Renal cortical epithelial cell (primary cell): ENCODE measurements around the gene TSPAN11. TPM values are rescaled to one million over a fixed set of nuclear protein-coding genes. Genes with fewer than 3 reads are reported as not detected.
A peak's percentile ranks its signal among the peaks of the same experiment; 100 is the strongest.
"Not testable (repeated sequence)": the region's sequence is repeated elsewhere in the genome, so short reads cannot be mapped to it uniquely, and the experiment has no call there.

Experiments
- DNase-seq: peaks from one replicate; pipeline ENCODE4 v3.0.0-alpha.2; 2011; ENCODE audit warnings: low read depth
- total RNA-seq: library from RNA; depleted of rRNA; stranded (reverse); fragments of >200 nt; gene quantifications from 2 replicates; pipeline ENCODE4 v1.2.3, GENCODE V29; 2014

Gene TSPAN11
- total RNA-seq, 1 donor from 2014 or later: 1.0 TPM

- DNase-seq: no peak
Observed at GRCh38 chr12:31019561-31019960, 93.0 kb downstream of the TSPAN11 start.

DNA sequence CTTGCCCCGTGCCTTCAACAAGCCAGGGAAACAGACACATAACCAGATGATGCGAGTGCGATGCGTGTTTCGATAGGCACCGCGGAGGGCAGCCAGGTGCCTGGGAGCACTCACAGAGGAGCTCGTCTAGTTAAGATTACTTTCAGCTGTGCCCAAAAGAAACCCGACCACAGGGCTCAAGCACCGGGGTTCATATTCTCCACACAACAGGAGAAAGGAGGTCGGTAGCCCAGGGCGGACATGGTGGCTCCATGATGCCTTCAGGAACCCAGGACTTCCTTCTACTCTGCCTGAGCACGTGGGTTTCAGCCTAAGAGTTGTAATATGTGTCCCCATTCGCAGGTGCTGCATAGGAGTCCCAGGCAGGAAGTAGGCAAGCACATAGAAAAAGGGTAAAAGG lies 93.4 kb downstream of the TSPAN11 start:
- DNase-seq: no peak

- no peak for DNase-seq
Observed at GRCh38 chr12:31020385-31021166, 94.0 kb downstream of the TSPAN11 start.

DNA sequence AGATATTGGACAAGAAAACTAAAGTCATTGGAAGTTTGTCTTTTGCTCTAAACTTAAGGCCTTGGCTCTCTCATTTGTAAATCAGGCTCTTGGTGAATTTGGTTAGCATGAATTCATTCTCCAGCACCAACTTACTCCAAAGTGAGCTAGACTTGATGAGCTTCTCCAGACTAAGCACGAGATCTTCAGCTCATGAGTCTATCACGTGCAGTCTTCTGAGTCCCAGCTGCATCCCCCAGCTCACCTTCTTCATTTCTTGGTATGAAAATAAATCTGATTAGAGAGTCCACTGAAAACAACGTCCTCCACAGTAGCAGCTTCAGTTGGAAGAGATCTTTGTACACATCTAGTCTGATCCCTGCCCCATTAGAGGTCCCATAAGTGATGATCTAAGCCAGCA lies 94.6 kb downstream of the TSPAN11 start:
- DNase-seq: no peak

DNA sequence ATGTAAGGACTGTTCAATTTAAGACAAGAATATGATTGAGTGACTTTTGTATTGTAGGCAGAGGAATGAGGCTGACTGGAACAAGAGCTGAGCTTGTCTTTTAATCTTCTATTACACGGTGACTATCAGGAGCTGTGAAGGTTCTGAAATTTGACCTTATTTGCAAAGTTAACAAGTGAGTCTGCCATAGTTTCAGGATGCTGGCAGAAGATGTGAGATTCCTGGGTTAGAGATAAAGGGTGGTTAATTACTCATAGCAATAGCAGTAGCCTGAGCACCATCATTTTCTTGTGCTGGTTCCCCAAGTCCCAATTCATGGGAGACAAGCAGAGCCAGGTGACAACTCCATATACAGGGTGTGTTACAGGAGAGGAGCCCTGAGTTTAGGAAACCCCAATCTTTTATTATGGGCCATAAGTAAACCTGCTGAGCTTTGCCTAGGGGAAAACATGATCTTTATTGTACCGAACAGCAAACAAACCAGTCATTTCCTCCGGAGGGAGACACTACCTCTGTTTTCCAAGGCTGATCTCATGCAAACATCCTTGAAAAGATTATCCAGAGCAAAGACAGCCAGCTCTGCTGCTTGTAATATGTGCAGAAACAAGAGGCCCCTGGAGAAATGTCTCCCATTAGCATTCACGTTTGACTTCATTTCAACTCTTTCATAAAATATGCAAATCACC lies 95.4 kb downstream of the TSPAN11 start:
- DNase-seq: peak; percentile 27

GRCh38 chr12:31023271-31023724 lies 96.8 kb downstream of the TSPAN11 start:
- DNase-seq: no peak

DNA sequence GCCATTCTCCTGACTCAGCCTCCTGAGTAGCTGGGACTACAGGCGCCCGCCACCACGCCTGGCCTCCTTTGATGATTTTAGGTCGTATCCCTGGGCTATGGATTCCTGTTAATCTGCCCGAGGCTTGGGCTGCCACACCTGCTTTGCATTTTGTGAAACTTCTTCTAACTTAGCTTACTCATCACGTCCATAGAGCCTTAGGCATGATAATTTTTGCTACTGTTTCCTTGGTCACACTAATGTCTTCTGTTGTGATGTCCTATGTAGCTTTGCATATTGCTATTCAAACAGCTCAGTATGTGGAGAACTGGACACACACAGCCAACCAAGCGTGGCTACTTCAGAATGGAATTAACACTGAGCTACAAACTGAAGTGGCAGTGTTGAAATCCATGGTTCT lies 99.7 kb downstream of the TSPAN11 start:
- peak; percentile 48 for DNase-seq

GRCh38 chr12:31027006-31027405 lies 100.5 kb downstream of the TSPAN11 start:
- DNase-seq: not testable (repeated sequence)

DNA sequence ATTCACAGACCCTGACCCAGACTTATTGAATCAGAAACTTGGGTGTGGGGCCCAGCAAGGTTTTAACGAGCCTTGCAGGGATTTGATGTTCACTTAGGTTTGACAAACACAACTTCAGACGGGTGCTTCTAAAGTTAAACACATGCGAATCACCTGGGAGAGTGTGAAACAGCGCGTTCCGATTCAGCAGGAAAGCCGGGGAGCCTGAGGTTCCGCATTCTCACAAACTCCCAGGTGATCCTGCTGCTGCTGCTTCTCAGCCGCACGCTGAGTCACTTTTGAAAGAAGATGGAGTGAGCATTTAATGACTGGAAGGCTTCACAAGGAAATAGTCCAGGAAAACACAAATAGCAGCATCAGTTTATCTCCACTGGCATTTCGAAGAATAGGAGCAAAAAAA lies 102.9 kb downstream of the TSPAN11 start:
- DNase-seq: no peak

- DNase-seq: no peak
Observed at GRCh38 chr12:31029916-31030562, 103.5 kb downstream of the TSPAN11 start.

DNA sequence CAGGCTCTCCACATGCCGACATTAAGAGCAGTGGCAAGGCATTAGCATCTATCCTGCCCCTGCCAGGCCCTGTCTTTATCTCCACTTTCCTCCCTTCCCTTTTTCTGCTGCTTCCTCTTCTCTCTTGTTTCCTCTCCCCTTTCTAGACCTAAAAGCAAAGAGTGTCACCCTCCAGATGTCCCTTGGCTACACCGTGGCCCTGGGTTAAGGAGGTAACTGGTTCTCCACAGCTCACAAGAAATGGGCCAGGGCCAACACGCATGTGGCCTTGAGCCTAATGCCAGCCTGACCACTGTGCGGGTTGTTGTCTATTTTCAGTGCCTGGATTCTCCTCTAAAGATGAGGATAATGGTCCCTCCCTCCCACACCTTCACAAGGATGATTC lies 105.4 kb downstream of the TSPAN11 start:
- no peak for DNase-seq

GRCh38 chr12:31033146-31033545 lies 106.6 kb downstream of the TSPAN11 start:
- DNase-seq: no peak

- peak; percentile 67 for DNase-seq
Observed at GRCh38 chr12:31033681-31034080, 107.1 kb downstream of the TSPAN11 start.

GRCh38 chr12:31034372-31034771 lies 107.8 kb downstream of the TSPAN11 start:
- peak; percentile 45 for DNase-seq

DNA sequence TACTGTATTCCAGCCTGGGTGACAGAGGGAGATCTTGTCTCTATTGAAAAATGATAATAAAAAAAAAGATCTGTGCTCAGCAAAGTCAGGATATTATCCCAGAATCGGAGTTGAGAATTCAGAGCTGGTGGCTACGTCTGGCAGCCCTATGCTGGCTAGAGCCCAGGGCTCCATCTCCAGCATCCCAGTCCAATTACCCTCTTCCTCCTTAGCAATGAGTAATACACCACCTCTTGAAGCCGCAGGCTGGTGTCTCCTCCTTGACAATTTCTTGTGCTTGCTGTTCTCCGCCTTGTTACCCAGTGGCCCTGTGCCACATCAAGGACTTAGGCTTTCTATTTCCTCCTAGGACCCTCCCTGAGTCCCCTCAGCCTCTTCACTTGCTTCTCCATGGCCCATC lies 108.7 kb downstream of the TSPAN11 start:
- no peak for DNase-seq

DNA sequence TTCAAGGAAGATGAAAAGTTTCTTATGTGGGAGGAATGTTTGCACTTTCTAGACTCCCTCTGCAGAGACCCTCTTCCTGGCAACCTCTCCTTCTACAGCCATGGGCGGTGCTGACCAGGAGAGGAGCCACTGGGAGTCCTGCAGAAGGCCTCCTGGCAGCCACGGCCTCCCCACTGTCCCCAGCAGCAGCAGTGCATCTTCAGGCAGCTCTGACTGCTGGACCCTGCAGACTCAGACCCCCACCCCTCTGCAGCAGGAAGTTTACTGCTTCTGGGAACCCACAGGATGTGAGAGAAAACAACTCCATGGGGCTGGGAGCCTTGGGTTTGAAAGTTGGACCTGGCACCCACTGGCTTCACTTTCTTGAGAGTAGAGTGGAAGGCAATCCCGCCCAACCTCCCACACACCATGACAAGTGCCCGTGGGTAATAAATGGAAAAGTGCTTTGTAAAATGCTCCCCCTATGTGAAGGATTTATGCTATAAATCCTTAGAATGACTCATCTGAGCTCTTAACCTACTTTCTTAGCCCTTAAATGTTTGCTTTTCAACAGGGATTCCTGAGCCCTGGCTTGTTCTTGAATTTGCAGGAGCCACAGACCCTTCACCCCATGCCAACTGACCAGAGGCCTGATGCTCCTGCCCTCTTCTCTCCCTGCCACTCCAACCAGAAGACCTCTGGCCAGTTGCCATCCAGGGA lies 109.6 kb downstream of the TSPAN11 start:
- peak; percentile 59 for DNase-seq

DNA sequence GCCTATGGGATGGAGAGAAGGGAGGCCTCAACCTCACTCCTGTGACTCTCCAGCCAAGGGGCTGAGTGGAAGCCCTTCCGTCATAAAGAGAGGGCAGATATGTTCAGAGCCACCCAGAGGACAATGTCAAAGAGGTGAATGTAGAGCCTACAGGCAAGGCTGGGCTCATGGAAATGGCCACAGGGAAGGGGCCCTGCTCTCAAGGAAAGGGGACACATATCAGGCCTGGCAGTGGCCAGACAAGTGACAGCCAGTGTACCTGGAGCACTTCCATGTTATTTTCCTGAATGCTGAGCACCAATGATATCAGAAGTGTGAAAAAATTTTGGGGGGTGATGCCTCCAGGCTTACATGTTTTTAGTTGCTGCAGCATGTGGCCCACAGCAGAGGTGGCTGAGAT lies 110.5 kb downstream of the TSPAN11 start:
- no peak for DNase-seq

DNA sequence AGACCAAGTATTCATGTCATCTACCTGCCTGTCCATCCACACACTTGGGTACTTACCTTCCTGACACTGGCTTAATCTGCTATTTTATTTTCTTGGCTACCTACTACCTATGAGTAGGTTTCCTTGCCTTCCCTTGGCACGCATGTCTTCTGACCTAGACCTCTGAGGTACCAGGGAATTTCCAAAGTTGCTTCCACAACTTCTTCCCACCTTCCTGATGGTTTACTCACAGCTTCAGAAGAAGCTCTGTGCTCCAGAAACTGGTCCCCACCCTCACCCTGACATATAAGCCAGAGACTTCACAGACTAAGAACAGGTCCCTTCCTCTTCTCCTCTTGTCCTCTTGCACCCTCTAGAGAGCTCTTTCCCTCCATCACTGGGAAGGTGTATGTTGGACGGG lies 111.4 kb downstream of the TSPAN11 start:
- peak; percentile 14 for DNase-seq

DNA sequence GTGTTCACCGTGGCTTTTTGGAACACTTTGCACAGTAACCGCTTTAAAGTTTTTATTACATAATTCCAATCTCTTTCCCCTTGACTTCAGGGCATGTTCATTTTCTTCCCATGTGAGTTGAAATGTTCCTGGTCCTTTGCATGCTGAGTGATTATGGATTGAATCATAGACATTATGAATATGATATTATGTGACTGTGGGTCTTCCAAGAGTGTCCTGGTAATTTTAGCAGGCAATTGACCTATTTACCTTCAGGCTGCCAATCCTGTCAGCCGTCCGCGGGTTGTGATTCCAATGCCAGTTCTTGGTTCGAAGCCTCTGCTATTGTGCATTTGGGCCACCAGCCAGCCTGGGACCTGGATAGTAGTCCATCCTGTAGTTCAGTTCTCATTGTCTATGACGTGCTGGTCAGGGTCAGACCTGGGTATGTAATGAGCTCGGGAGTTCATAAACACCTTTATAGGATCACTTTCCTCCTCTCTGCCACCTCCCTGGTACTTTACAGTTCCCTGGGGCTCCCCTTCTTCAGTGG lies 114.6 kb downstream of the TSPAN11 start:
- no peak for DNase-seq
